ENCODE data around the gene RFT1.
A peak's percentile ranks its signal among the peaks of the same experiment; 100 is the strongest.

RFT1 gene

DNA sequence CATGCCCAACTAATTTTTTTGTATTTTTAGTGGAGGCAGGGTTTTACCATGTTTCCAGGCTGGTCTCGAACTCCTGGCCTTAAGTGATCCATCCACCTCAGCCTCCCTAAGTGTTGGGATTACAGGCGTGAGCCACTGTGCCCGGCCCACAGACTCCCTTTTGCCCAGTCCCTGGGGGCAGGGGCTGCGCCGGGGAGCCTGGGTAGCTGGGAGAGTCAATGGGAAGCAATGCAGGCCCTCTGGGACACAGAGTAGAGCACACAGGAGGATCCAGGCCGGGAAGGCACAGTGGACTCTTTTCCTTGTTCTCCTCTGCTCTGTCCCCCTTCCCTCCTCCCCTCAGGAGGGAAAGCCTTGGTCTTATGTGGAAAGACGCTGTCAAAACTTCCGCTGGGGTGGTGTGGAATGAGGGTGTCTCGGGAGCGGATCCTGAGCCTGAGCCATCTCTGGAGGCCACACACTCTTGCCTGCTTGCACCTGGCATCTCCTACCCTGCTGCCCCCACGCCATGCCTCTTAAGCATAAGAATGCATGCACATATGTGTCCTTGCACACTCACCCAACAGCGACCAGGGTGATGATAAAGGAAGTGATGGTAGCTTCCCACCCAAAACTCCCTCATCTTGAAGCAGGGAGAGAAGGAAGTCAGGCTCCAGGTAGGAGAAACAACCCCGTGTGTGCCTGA is 18.9 kb upstream of the RFT1 start:
- DNase-seq (ENCODE audit: low read depth): no peak

- no peak for DNase-seq (ENCODE audit: low read depth)
These were observed 17.7 kb upstream of the RFT1 start for GRCh38 chr3:53147903-53148400.

DNA sequence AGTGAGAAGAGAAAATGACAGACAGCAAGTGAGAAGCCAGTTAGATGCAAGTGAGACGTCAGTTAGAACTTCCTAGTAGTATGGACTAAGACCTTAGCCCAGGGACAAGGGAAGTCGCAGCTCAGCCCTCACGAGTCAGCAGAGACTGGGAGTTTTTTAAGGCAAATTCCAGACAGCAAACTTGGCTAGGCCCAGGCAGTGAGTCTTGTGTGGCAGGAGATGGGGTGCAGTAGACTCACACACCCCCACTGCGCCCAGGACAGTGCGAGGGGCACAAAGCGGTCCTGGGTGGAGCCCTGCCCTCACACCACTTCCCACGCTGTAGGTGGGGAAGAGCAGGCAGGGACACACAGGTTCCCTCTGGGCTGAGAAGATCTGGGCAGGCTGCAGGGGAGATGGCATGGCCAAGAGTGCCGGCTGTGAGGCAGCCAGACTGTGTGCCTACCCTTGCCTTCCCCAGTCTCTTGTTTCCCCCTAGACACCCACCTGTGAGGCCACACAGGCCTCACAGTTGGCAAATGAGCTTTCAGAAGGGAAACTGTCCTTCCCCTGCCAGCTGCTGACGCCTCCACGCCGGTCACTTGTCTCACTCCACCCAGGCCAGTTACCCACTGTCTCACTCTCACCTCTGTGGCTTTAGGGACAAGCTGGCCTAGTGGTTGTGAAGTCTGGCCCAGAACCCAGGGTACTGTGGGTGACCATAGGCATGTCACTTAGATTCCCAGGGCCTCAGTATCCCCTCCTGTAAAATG is 17.1 kb upstream of the RFT1 start:
- no peak for DNase-seq (ENCODE audit: low read depth)

DNA sequence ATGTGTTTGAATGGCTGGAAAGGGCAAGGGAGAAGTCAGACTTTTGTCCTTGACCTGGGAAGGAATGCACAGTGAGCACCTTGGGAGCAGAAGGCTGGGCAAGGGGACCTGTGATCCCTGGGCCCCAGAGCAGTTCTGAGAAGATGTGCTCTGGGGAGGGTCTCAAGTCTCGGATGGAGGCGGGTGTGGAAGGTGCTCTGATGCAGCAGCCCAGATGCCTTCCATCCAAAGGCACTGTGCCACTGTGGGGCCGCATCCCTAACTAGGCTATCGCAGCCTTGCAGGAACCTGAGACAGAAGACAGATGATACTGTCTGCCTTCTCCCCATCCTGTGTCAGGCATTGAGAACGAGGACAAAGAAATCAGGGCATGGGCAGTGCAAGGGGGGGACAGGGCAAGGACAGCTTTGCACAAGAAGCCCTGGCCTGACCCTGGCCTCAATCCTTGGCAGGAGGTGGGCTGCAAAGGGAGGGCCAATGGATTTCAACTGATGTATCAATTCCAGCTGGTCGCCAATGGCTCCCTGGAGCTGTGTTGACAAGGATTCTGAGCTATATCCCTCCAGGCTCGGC is 16.2 kb upstream of the RFT1 start:
- no peak for DNase-seq (ENCODE audit: low read depth)

DNA sequence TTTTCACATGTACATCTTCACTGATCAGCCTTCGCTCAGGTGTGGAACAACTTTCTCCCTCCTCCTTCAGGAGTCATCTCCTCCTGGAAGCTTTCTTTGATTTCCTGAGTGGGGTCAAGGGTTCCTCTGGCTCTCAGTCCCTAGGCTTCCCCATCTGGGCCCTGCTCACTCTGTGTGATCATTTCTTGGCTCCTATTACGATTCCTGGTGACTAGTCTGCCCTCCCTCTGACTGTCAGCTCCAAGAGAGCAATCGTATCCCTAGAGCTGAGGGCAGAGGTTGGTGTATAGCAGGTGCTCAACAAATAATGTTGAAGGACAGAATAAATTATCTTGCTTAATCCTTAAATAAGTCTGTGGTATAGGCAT is 15.5 kb upstream of the RFT1 start:
- no peak for DNase-seq (ENCODE audit: low read depth)

- DNase-seq (ENCODE audit: low read depth): no peak
These were observed 14.9 kb upstream of the RFT1 start for GRCh38 chr3:53144862-53145712.

DNA sequence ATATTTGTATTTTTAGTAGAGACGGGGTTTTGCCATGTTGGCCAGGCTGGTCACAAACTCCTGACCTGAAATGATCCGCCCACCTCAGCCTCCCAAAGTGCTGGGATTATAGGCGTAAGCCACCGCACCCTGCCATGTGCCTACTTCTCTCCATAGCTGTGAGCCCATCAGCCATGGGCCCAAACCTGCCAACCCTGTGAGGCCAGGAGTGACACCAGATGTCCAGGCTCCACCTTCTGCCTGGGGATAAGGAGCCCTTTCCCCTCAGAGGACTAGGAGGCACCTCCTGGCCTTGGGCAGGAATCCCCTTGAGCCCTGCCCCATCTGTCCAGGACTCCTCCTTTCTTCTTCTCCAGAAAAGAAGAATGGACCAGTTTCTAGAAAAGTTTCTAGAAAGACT is 14.2 kb upstream of the RFT1 start:
- no peak for DNase-seq (ENCODE audit: low read depth)

DNA sequence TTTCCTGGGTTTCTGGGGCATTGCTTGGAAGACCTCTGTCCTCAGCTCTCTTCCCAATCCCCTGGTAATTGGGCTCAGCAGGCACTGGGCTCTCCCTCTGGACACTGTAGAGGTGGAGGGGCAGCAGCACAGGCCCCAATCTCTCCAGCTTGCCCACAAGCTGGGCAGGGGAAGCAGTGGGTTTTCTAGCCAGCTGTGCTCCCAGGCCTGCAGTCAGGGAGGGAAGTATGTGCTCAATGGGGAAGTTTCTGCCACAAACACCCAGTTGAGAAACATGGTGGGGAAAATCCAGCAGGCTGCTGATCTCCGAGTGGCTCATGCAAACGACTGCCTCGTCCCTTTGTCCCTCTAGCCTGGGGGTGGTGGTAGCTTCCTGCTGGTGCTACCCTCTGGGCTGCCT is 12.8 kb upstream of the RFT1 start:
- no peak for DNase-seq (ENCODE audit: low read depth)

- DNase-seq (ENCODE audit: low read depth): peak; percentile 54
These were observed 10.9 kb upstream of the RFT1 start for GRCh38 chr3:53140847-53141845.

GRCh38 chr3:53139906-53140846 is 9.9 kb upstream of the RFT1 start:
- DNase-seq (ENCODE audit: low read depth): no peak

DNA sequence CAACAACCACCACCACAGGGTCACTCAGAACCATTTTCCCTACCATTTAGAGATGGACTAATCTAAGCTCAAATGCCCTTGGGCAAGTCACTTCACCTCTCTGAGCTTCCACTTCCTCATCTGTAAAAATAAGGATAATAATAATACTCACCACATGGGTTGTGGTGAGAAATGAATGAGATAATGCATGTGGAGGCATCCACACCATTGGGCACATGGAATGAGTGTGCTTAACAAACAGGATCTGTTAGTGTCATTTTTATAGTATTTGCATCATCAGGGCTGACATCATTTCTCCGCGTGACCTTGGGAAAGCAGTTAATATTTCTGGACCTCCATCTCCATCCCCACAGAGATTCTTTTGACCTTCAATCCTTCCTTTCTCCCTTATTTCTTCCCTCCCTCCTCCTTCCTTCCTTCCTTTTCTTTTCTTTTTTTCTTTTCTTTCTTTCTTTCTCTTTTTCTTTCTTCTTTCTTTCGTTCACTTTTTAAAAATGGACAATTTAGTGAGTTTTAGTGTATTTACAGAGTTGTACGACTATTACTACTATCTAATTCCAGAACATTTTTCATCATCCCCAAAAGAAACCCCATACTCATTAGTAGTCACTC is 7.7 kb upstream of the RFT1 start:
- no peak for DNase-seq (ENCODE audit: low read depth)

GRCh38 chr3:53137221-53137620 is 7.0 kb upstream of the RFT1 start:
- no peak for DNase-seq (ENCODE audit: low read depth)

DNA sequence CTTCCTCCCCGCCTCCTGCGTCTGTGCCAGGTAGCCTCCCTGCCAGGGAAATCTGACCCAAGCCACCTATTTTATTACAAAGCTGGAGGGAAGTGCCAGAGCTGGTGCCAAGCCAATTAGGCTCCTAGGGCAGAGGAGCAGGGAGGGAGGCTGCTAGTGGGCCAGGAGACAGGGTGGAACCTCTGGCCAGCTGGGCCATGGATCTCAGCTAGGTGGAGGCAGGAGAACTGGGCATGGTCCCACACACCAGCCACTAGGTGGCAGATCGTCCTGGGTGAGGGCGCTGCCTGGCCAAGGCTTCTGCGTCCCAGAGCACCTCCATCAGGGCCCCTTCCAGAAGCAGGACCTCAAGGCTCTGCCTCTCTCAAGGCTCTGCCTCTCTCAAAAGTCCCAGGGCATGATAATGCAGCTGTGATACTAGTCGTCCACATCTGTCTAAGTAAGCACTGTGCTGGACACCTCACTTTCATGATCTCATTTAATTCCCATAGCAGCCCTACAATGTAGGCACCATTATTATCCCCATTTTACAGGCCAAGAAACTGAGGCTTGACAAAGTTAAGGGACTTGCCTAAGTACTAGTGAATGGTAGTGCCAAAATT is 4.5 kb upstream of the RFT1 start:
- peak; percentile 32 for DNase-seq (ENCODE audit: low read depth)

GRCh38 chr3:53132347-53132746 is 2.1 kb upstream of the RFT1 start:
- DNase-seq (ENCODE audit: low read depth): no peak

DNA sequence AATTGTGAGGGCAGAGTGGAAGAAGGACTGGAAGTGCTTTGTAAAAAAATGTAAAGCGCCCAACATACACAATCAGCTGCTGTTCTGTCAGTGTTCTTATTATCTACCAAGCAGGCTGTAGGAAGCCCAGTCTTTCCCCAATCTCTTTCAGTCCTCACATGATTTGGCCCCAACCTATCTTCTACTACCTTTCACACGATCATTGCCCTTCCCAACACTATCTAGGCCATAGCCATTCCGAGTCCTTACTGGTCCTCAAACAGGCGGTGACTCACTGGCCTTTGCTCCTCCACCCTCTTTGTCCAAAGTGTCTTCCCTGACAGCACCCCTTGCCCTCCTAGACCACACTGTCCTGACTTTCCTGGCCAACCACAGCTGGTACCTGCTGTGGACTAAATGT is 861 bp upstream of the RFT1 start:
- no peak for DNase-seq (ENCODE audit: low read depth)

DNA sequence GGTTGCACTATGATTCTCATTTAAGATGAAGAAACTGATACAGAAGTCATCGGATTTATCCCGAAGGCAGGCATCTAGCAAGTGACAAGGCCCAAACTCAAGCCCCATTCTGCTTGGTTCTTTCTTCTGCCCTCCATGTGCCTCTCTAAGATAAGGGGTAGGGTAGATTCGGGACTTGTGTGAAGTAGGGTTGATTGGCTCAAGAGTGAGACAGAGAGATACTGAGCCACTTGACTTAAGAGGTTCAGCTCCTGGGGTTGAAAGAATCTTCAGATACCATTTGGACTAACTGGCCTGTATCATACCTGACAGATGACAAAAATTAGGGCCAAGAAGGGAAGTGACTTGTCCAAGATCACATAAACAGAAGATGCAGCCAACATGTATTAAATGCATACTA is 891 bp downstream of the RFT1 start:
- no peak for DNase-seq (ENCODE audit: low read depth)

GRCh38 chr3:53126601-53127000 is 3.6 kb downstream of the RFT1 start:
- no peak for DNase-seq (ENCODE audit: low read depth)

DNA sequence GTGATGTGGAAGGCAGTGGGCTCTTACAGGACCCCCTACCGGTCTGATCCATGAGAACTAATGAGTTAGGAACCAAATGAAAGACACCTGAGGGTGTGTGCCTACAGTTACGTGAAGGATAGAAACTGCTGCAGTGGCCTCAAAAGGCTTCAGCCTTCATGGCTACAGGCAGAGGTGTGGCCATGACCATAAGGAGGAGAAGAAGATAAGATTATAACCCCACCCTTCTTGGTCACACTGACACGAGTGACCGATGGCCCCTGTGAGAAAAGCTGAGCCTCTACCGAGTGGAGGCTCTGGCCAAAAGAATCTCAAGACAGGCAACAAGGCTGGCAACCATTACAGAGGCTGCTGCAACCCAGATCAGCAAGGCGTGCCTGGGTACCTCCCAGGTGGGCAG is 6.3 kb downstream of the RFT1 start:
- DNase-seq (ENCODE audit: low read depth): no peak

- DNase-seq (ENCODE audit: low read depth): no peak
These were observed 6.7 kb downstream of the RFT1 start for GRCh38 chr3:53123510-53123909.

Data from GM04504 (cell line).